Mesendoderm (in vitro differentiated cells): ENCODE measurements around the gene MGAT5B. TPM values are rescaled to one million over a fixed set of nuclear protein-coding genes. Genes with fewer than 3 reads are reported as not detected.

ENCODE experiments used
- DNase-seq: peaks from one replicate; pipeline ENCODE4 v3.0.0; 2013
- H2AK5ac ChIP-seq: 2 replicates; pipeline ENCODE4 v1.6.1; 2013; ENCODE audit warnings: low read length, inconsistent platforms
- H2BK120ac ChIP-seq: 2 replicates; pipeline ENCODE4 v1.6.1; 2013; ENCODE audit warnings: low read depth, mild to moderate bottlenecking, low read length, moderate library complexity, mixed read lengths
- H2BK15ac ChIP-seq: replicated peaks from 2 replicates; pipeline ENCODE4 v1.6.1; 2013; ENCODE audit warnings: low read depth, mild to moderate bottlenecking, moderate library complexity
- H2BK5ac ChIP-seq: 2 replicates; pipeline ENCODE4 v1.6.1; 2013; ENCODE audit warnings: low read length, inconsistent platforms
- H3K18ac ChIP-seq: 2 replicates; pipeline ENCODE4 v1.6.1; 2013; ENCODE audit warnings: mild to moderate bottlenecking, low read length, mixed read lengths
- H3K23ac ChIP-seq: one replicate; pipeline ENCODE4 v1.6.1; 2013; ENCODE audit warnings: low read length
- H3K27ac ChIP-seq: 2 replicates; pipeline ENCODE4 v1.5.1; 2013; ENCODE audit warnings: low read depth, mild to moderate bottlenecking, inconsistent platforms, low read length, moderate library complexity
- H3K27me3 ChIP-seq: 2 replicates; pipeline ENCODE4 v1.6.1; 2013; ENCODE audit warnings: low read length, control low read depth, mild to moderate bottlenecking, inconsistent platforms; ENCODE audit not compliant: insufficient read depth, poor library complexity
- H3K36me3 ChIP-seq: 2 replicates; pipeline ENCODE4 v1.6.1; 2013; ENCODE audit warnings: low read length, inconsistent platforms; ENCODE audit not compliant: control insufficient read depth, insufficient read depth
- H3K4ac ChIP-seq: one replicate; pipeline ENCODE4 v1.6.1; 2013; ENCODE audit warnings: low read depth, mild to moderate bottlenecking, low read length, moderate library complexity
- H3K4me1 ChIP-seq: 2 replicates; pipeline ENCODE4 v1.6.1; 2013; ENCODE audit warnings: low read depth, low read length, inconsistent platforms; ENCODE audit not compliant: control insufficient read depth
- H3K4me2 ChIP-seq: 2 replicates; pipeline ENCODE4 v1.6.1; 2013; ENCODE audit warnings: low read length
- H3K4me3 ChIP-seq: 2 replicates; pipeline ENCODE4 v1.5.1; 2013; ENCODE audit warnings: mild to moderate bottlenecking, low read length
- H3K56ac ChIP-seq: one replicate; pipeline ENCODE4 v1.6.1; 2013; ENCODE audit warnings: low read length
- H3K79me1 ChIP-seq: 2 replicates; pipeline ENCODE4 v1.6.1; 2013; ENCODE audit warnings: low read length, inconsistent platforms
- H3K79me2 ChIP-seq: 2 replicates; pipeline ENCODE4 v1.6.1; 2013; ENCODE audit warnings: mild to moderate bottlenecking, low read length; ENCODE audit not compliant: control insufficient read depth, insufficient read depth
- H3K9ac ChIP-seq: 2 replicates; pipeline ENCODE4 v1.6.1; 2013; ENCODE audit warnings: low read length, inconsistent platforms
- H4K5ac ChIP-seq: one replicate; pipeline ENCODE4 v1.6.1; 2013; ENCODE audit warnings: low read length
- H4K8ac ChIP-seq: one replicate; pipeline ENCODE4 v1.6.1; 2013; ENCODE audit warnings: low read depth, mild to moderate bottlenecking, control low read depth, low read length, moderate library complexity
- WGBS: extraction: QIAGEN DNeasy Blood & Tissue Kit; methylation state at CpG from one replicate; pipeline ENCODE4 v1.1.7; 2013; ENCODE audit warnings: low lambda C conversion rate, missing lambda C conversion rate; ENCODE audit not compliant: insufficient coverage; ENCODE audit errors: extremely low coverage; 5-methylcytosine and 5-hydroxymethylcytosine counted together
- polyA plus RNA-seq, 2 experiments: library from polyadenylated mRNA; stranded (reverse); fragments of 200-250 nt; gene quantifications; one replicate each; pipeline ENCODE4 v1.2.3, GENCODE V29; 2013

The MGAT5B gene, protein sequence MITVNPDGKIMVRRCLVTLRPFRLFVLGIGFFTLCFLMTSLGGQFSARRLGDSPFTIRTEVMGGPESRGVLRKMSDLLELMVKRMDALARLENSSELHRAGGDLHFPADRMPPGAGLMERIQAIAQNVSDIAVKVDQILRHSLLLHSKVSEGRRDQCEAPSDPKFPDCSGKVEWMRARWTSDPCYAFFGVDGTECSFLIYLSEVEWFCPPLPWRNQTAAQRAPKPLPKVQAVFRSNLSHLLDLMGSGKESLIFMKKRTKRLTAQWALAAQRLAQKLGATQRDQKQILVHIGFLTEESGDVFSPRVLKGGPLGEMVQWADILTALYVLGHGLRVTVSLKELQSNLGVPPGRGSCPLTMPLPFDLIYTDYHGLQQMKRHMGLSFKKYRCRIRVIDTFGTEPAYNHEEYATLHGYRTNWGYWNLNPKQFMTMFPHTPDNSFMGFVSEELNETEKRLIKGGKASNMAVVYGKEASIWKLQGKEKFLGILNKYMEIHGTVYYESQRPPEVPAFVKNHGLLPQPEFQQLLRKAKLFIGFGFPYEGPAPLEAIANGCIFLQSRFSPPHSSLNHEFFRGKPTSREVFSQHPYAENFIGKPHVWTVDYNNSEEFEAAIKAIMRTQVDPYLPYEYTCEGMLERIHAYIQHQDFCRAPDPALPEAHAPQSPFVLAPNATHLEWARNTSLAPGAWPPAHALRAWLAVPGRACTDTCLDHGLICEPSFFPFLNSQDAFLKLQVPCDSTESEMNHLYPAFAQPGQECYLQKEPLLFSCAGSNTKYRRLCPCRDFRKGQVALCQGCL
- polyA plus RNA-seq (2013, experiment 1 of 2): 3.7 TPM
- polyA plus RNA-seq (2013, experiment 2 of 2): 3.9 TPM

DNA sequence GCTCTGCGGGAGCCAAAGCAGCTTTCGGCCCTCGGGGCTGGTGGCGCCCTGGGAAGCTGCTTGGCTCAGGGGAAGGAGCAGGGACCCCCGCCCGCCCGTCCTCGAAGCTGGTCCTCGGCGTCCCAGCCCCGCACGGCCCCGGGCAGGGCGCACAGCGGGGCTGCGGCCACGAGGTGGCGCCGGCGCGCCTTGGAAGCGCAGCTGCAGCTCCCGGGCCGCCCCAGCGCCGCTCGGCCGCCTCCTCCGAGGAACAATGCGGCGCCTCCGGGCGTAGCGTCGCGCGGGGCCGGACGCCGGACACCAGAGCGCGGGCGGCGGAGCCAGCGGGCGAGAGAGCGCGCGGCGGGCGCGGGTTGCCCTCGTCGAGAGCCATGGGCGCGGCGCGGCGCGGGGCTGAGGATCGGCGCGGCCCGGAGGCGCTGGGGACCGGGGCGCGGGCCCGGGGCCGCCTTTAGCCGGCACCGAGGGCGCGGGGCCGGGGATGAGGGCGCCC, at the start of gene MGAT5B:
Gene MGAT5B (plus strand): TSS at position 229 of the 493 bp plus-strand sequence. CDS start 626 bp downstream, outside the sequence.
- H3K79me1 ChIP-seq: no peaks in the 10 kb centered on the region
- H3K23ac ChIP-seq: peak within 1 kb of the TSS; percentile 80
- no peak within 1 kb of the TSS for H2AK5ac ChIP-seq
- no peaks in the 10 kb centered on the region for H3K36me3 ChIP-seq
- peak within 1 kb of the TSS; percentile 23 for H3K4me3 ChIP-seq
- no peak within 1 kb of the TSS for H2BK15ac ChIP-seq
- H3K79me2 ChIP-seq: no peaks in the 10 kb centered on the region
- DNase-seq: peak; percentile 90
- H3K27ac ChIP-seq: no peak within 1 kb of the TSS
- peak within 1 kb of the TSS; percentile 72 for H3K4me2 ChIP-seq
- H2BK5ac ChIP-seq: no peak within 1 kb of the TSS
- H4K5ac ChIP-seq: no peak within 1 kb of the TSS
- no CpG with 5 or more reads among the region's 76 CpGs for WGBS
- H3K4me1 ChIP-seq: peaks cover 7% of the 10 kb centered on the region
- peak within 1 kb of the TSS; percentile 89 for H3K56ac ChIP-seq
- H4K8ac ChIP-seq: no peak within 1 kb of the TSS
- H3K27me3 ChIP-seq: peaks cover 3% of the 10 kb centered on the region
- H2BK120ac ChIP-seq: no peak within 1 kb of the TSS
- H3K9ac ChIP-seq: peak within 1 kb of the TSS; percentile 64
- peak within 1 kb of the TSS; percentile 63 for H3K18ac ChIP-seq
- no peak within 1 kb of the TSS for H3K4ac ChIP-seq

DNA sequence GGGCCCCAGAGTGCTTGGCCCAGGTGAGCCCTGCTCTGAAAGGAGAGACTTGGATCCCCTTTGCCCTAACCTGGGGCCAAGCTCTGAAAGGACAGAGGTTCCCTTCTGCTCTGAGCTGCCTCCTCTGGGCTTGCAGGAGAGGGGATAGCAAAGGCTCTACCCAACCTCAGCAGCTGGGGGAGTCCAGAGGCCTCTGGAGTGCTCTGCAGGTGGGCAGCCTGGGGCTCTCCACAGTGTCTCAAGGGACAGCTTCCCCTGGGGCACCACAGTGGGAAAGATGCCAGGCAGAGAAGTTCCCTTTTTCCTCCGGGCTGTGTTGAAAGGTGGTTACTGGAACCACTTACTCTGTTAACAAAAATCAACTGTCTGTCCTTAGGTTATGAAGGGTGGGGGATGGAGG, 48.2 kb upstream of the MGAT5B start:
- Histone ChIP-seq H4K5ac (no peak overlapping the region), H2BK120ac (no peak overlapping the region), H4K8ac (no peak overlapping the region), H3K4ac (no peak overlapping the region), H3K9ac (no peak overlapping the region), H3K79me1 (no peaks in the 10 kb centered on the region), H3K4me2 (no peak overlapping the region), H3K27ac (no peak overlapping the region), H2AK5ac (no peak overlapping the region), H2BK5ac (no peak overlapping the region), H3K4me1 (no peaks in the 10 kb centered on the region), H3K56ac (no peak overlapping the region), H3K79me2 (no peaks in the 10 kb centered on the region), H3K27me3 (no peaks in the 10 kb centered on the region), H3K18ac (no peak overlapping the region), H3K23ac (no peak overlapping the region), H3K4me3 (no peak overlapping the region), H3K36me3 (no peaks in the 10 kb centered on the region), H2BK15ac (no peak overlapping the region)
- DNase-seq: peak; percentile 7
- no CpG with 5 or more reads among the region's 1 CpG for WGBS

DNA sequence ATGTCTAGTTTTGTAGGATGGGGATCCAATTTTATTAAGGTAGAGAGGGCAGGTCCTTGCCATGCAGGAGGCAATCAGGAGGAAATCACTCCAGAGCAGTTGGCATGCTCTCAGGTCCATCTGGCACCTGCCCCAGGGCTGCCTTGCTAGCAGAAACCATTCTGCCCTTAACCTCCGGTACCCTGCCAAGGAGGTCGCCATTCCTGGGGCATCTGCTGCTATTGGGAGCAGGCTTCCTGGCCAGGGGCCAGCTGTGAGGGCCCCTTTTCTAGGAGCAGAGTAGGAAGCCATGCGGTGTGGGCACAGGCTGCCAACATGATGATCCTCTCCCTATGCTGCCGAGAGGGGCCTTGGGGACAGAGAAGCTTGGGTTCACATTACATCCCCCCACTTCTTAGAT, 47.6 kb upstream of the MGAT5B start:
- no peak overlapping the region for H3K4me3 ChIP-seq
- no peak overlapping the region for H3K4ac ChIP-seq
- H3K4me1 ChIP-seq: no peaks in the 10 kb centered on the region
- no peak overlapping the region for H3K18ac ChIP-seq
- H3K36me3 ChIP-seq: no peaks in the 10 kb centered on the region
- H3K9ac ChIP-seq: no peak overlapping the region
- no peak overlapping the region for H3K23ac ChIP-seq
- WGBS: no CpG with 5 or more reads among the region's 4 CpGs
- no peak for DNase-seq
- no peak overlapping the region for H2BK15ac ChIP-seq
- no peak overlapping the region for H3K27ac ChIP-seq
- H2BK120ac ChIP-seq: no peak overlapping the region
- H3K56ac ChIP-seq: no peak overlapping the region
- no peak overlapping the region for H3K4me2 ChIP-seq
- no peak overlapping the region for H2AK5ac ChIP-seq
- no peak overlapping the region for H4K8ac ChIP-seq
- H3K27me3 ChIP-seq: no peaks in the 10 kb centered on the region
- H3K79me2 ChIP-seq: no peaks in the 10 kb centered on the region
- no peak overlapping the region for H2BK5ac ChIP-seq
- no peak overlapping the region for H4K5ac ChIP-seq
- H3K79me1 ChIP-seq: no peaks in the 10 kb centered on the region

DNA sequence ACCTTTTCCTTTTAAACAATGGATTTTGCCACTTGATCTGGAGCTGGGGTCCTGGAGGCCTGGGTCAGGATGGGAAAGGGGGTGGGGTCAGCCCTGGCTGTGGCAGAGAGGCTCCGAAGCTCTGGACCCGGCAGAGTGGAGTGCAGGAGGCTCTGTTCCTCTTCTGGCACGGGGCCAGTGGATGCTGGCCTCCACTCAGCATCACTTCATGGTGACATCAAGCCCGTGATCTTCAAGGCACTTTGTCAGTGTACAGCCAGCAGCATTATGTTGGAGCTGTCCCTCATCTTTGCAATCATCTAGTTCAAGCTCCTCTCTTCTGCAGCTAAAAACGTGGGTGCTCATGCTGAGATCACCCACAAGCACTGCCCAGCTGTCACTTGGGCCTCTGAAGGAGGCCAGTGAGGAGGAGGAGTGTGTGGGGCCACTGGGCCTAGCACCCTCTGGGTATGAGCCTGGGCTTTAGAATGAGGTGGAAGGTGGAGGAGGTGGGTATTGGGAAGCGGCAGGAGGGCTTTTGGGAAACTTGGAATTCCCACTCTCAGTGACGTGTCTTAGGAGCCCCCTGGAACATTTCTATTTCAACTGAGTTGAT, 45.9 kb upstream of the MGAT5B start:
- Histone ChIP-seq H3K23ac (no peak overlapping the region), H2BK5ac (no peak overlapping the region), H3K4me3 (no peak overlapping the region), H3K27ac (no peak overlapping the region), H3K4me2 (no peak overlapping the region), H4K8ac (no peak overlapping the region), H3K9ac (no peak overlapping the region), H3K79me2 (no peaks in the 10 kb centered on the region), H2BK120ac (no peak overlapping the region), H2AK5ac (no peak overlapping the region), H3K79me1 (no peaks in the 10 kb centered on the region), H2BK15ac (no peak overlapping the region), H4K5ac (no peak overlapping the region), H3K18ac (no peak overlapping the region), H3K4me1 (no peaks in the 10 kb centered on the region), H3K56ac (no peak overlapping the region), H3K27me3 (no peaks in the 10 kb centered on the region), H3K36me3 (no peaks in the 10 kb centered on the region), H3K4ac (no peak overlapping the region)
- DNase-seq: no peak
- no CpG with 5 or more reads among the region's 7 CpGs for WGBS

DNA sequence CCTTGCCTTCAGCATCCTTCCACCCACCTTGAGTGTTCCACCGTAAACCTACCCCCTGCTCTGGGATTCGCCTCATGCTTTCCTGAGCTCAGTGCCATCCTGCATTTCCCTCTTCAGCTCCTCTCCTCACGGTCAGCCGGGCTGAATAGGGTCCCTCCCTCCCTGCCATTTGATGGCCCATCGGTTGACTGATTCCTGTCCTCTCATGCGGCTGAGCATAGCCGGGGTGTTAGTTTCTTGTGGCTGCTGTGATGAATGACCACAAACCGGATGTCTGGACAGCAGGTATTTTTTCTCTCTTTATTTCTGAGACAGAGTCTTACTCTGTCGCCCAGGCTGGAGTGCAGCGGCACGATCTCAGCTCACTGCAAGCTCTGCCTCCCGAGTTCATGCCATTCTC, 44.1 kb upstream of the MGAT5B start:
- no peaks in the 10 kb centered on the region for H3K27me3 ChIP-seq
- H3K79me1 ChIP-seq: no peaks in the 10 kb centered on the region
- H3K4ac ChIP-seq: no peak overlapping the region
- no peak overlapping the region for H2BK120ac ChIP-seq
- no peak overlapping the region for H3K4me2 ChIP-seq
- H3K4me1 ChIP-seq: no peaks in the 10 kb centered on the region
- H3K18ac ChIP-seq: no peak overlapping the region
- DNase-seq: no peak
- H3K4me3 ChIP-seq: no peak overlapping the region
- H4K8ac ChIP-seq: no peak overlapping the region
- H4K5ac ChIP-seq: no peak overlapping the region
- H2BK5ac ChIP-seq: no peak overlapping the region
- no peak overlapping the region for H2BK15ac ChIP-seq
- H3K27ac ChIP-seq: no peak overlapping the region
- no peak overlapping the region for H3K9ac ChIP-seq
- H3K23ac ChIP-seq: no peak overlapping the region
- H3K36me3 ChIP-seq: no peaks in the 10 kb centered on the region
- H2AK5ac ChIP-seq: no peak overlapping the region
- H3K79me2 ChIP-seq: no peaks in the 10 kb centered on the region
- H3K56ac ChIP-seq: no peak overlapping the region
- WGBS: no CpG with 5 or more reads among the region's 12 CpGs
